ENCODE results near the gene UGT1A9.

UGT1A9 gene

GRCh38 chr2:233801357-233802131 is 129.8 kb downstream of the UGT1A9 start:
- TF ChIP-seq GATA3 (IDR thresholded peaks at IDR 0.05; ENCODE audit: low read depth, low read length), result no peak
- no peak for TF ChIP-seq GATA2 (IDR thresholded peaks at IDR 0.05; ENCODE audit: low read depth, low read length)

DNA sequence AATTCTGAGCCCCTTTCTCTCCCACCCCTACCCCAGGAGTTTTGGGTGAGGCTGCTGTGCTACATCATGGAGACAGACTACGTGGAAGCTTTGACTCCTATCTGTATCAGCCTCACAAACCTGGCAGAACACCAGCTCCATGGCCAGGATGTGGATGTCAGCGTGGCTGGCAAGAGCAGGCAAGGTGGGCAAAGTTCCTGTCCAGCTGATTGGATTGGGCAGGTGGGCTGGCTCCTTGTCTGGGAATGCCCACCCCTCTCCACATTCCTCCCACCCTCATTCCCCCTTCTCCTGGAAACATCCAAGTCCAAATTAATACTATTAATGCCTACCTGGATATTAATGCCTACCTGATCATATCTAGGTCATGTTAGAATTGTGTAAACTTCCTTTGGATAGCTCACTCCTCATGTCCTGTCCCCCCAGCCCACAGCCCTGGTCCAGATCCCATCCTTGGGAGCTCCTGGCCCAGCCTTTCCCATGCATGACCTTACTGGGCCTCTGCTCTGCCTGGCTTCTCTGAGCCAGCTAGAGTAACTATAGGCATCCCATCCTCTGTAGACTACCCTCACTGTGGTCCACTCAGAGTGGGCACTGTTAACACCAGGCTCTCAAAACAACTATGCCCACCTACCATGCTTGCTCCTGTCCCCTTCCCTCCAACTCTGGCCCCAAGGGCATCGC is 130.6 kb downstream of the UGT1A9 start:
- TF ChIP-seq GATA3 (IDR thresholded peaks at IDR 0.05; ENCODE audit: low read depth, low read length) (no peak), GATA2 (IDR thresholded peaks at IDR 0.05; ENCODE audit: low read depth, low read length) (no peak)

- TF ChIP-seq GATA3 (IDR thresholded peaks at IDR 0.05; ENCODE audit: low read depth, low read length) (no peak), GATA2 (IDR thresholded peaks at IDR 0.05; ENCODE audit: low read depth, low read length) (no peak)
Observed at GRCh38 chr2:233803292-233803911, 131.7 kb downstream of the UGT1A9 start.

DNA sequence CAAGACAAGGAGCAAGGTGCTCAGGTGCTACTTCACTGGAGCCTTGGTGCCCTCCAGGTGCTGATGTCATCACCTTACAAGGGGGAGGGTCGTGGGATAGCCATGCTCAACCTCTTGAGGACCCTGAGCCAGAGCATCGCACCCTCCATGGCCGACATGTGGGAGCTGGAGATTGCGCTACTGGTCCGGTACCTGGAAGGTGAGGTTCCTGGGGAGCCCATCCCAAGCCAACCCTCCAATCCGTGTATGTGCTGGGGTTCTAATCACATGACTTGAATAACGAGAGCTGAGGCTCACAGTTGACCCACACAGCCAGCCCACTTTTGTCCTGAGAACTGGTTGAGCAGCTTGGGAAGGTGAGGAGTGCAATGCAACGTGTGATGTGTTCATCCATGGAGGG is 132.3 kb downstream of the UGT1A9 start:
- TF ChIP-seq GATA2 (IDR thresholded peaks at IDR 0.05; ENCODE audit: low read depth, low read length) (no peak), GATA3 (IDR thresholded peaks at IDR 0.05; ENCODE audit: low read depth, low read length) (no peak)

GRCh38 chr2:233807215-233807865 is 135.6 kb downstream of the UGT1A9 start:
- no peak for TF ChIP-seq GATA3 (IDR thresholded peaks at IDR 0.05; ENCODE audit: low read depth, low read length)
- TF ChIP-seq GATA2 (IDR thresholded peaks at IDR 0.05; ENCODE audit: low read depth, low read length), result no peak

DNA sequence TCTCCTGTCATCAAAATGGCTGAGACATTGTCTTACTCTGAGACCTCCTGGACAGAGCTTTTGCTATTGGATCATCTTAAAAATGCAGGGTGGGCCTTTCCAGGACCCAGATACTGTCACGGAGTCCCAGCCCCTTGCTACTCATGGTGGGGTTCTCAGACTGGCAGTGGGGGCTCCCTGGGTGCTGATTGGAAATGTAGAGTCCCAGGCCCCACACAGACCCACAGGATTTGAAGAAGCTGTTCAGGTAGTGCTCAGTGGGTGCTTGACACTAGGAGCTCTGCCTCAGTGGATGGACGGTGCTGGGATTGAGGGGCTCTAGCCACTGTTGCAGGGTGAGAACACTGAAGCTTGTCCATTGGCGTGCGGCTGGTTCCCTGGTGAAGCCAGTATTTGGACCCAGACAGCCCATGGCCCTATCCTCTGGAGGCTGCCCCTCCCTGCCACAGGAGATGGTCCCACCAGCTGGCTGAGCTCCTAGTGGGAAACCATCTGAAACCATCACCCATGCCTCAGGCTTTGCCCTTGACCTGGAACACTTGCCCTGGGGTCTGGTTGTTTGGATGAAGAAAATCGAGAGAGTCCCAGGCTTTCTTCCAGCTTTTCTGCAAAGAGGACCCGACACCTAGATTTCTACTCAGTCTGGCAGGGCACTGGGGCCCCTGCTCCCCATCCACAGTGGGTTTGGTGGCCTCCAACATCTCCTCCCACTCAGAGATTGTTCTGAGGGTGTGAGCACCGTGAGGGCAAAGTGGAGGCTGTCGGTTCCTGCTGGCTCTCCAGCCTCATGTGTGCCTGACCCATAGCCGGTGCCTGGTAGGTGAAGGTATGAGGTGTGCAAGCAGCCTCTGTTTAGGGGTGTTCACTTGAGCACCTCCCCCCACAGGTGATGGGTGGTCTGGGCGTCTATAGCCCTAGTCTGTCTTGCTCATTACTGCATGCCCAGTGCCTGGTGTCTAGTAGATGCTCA is 136.6 kb downstream of the UGT1A9 start:
- no peak for TF ChIP-seq GATA2 (IDR thresholded peaks at IDR 0.05; ENCODE audit: low read depth, low read length)
- no peak for TF ChIP-seq GATA3 (IDR thresholded peaks at IDR 0.05; ENCODE audit: low read depth, low read length)

DNA sequence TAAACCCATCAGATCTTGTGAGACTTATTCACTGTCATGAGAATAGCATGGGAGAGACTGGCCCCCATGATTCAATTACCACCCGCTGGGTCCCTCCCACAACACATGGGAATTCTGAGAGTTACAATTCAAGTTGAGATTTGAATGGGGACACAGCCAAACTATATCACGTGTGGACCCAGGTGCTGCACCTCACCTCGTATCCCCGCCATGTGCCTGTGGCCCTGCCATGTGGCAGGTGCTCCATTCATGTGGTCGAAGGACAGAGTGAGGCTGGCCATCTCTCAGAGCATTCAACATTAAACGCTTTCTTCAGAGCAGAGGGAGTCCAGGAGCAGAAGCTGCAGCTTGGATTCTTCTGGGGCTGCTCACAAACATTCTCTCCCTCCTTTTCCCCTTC is 138.7 kb downstream of the UGT1A9 start:
- TF ChIP-seq GATA2 (IDR thresholded peaks at IDR 0.05; ENCODE audit: low read depth, low read length) (no peak), GATA3 (IDR thresholded peaks at IDR 0.05; ENCODE audit: low read depth, low read length) (no peak)

GRCh38 chr2:233811087-233811486 is 139.4 kb downstream of the UGT1A9 start:
- no peak for TF ChIP-seq GATA2 (IDR thresholded peaks at IDR 0.05; ENCODE audit: low read depth, low read length)
- no peak for TF ChIP-seq GATA3 (IDR thresholded peaks at IDR 0.05; ENCODE audit: low read depth, low read length)

DNA sequence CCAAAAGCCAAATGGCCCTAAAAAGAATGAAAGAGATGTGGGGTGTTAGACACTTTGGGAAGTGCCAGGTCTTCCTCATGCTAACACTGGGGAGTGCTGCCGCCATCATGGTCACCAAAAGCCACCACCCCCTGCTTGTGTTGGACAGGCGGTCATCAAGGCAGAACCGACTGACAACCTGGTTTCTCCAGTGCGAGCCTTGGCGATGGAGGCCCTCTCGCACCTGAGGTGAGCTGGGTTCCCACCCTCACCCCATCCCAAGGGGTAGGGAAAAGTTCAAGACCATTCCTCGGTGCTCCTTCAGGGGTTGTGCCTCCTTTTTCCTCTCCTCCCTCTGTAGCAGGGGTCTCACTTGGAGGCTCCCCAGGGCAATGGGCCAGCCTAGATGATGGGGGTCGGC is 140.0 kb downstream of the UGT1A9 start:
- TF ChIP-seq GATA3 (IDR thresholded peaks at IDR 0.05; ENCODE audit: low read depth, low read length) (no peak), GATA2 (IDR thresholded peaks at IDR 0.05; ENCODE audit: low read depth, low read length) (no peak)

GRCh38 chr2:233813236-233814055 is 141.7 kb downstream of the UGT1A9 start:
- TF ChIP-seq GATA3 (IDR thresholded peaks at IDR 0.05; ENCODE audit: low read depth, low read length) (no peak), GATA2 (IDR thresholded peaks at IDR 0.05; ENCODE audit: low read depth, low read length) (no peak)

GRCh38 chr2:233814056-233814835 is 142.5 kb downstream of the UGT1A9 start:
- TF ChIP-seq GATA2 (IDR thresholded peaks at IDR 0.05; ENCODE audit: low read depth, low read length) (no peak), GATA3 (IDR thresholded peaks at IDR 0.05; ENCODE audit: low read depth, low read length) (no peak)

- TF ChIP-seq GATA3 (IDR thresholded peaks at IDR 0.05; ENCODE audit: low read depth, low read length) (no peak), GATA2 (IDR thresholded peaks at IDR 0.05; ENCODE audit: low read depth, low read length) (no peak)
Observed at GRCh38 chr2:233815861-233816260, 144.2 kb downstream of the UGT1A9 start.

Measured in SH-SY5Y (cell line).